Loucy (cell line): ENCODE measurements around the gene SLC46A2.

ENCODE experiments used
- EZH2phosphoT487 ChIP-seq: fragments of 200-600 bp; IDR thresholded peaks from 2 replicates; pipeline ENCODE4 v1.6.1; 2018; ENCODE audit warnings: antibody characterized with exemption, mild to moderate bottlenecking, moderate library complexity, borderline replicate concordance
- TF ChIP-seq, protein P1 (sequence below): fragments of 200-600 bp; sonication (generic); conservative IDR thresholded peaks from 2 replicates; pipeline ENCODE4 v1.5.1; 2014; ENCODE audit warnings: mild to moderate bottlenecking, antibody characterized with exemption, low read length

DNA sequence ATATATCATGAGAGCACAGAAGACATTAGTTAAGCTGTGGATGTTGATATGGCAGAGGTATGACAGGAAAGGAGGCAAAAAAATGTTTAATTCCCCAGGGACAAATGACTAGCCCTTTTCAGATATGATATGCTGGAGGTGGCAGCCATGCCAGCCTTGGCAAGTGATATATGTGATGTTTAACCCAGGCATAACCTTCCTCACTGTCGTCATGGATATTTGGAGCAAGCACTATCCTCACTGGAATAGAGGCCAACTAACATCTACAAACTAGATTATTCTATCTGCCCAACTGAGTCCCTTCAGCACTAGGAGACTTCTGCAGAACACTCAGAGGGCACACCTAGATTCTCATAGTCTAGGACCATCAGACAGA is 27.3 kb upstream of the SLC46A2 start:
- TF ChIP-seq, protein P1, sequence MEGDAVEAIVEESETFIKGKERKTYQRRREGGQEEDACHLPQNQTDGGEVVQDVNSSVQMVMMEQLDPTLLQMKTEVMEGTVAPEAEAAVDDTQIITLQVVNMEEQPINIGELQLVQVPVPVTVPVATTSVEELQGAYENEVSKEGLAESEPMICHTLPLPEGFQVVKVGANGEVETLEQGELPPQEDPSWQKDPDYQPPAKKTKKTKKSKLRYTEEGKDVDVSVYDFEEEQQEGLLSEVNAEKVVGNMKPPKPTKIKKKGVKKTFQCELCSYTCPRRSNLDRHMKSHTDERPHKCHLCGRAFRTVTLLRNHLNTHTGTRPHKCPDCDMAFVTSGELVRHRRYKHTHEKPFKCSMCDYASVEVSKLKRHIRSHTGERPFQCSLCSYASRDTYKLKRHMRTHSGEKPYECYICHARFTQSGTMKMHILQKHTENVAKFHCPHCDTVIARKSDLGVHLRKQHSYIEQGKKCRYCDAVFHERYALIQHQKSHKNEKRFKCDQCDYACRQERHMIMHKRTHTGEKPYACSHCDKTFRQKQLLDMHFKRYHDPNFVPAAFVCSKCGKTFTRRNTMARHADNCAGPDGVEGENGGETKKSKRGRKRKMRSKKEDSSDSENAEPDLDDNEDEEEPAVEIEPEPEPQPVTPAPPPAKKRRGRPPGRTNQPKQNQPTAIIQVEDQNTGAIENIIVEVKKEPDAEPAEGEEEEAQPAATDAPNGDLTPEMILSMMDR: no peak
- no peak for TF ChIP-seq EZH2phosphoT487
